Spleen (tissue), 7 donors: ENCODE results near the gene TMEM141.

Experiments used
- CTCF ChIP-seq, 11 experiments: fragments of 200-600 bp in 7 of 11; fragments of 450-650 bp in 4 of 11; sonication (generic) in 4 of 11; IDR thresholded peaks in 8 of 11; conservative IDR thresholded peaks in 3 of 11; 1 replicate in 7 of 11; 2 replicates in 4 of 11; pipeline versions ENCODE4 v1.4.0 to v1.8.0; 2016 to 2021; ENCODE audit warnings: antibody characterized with exemption in 11 of 11, inconsistent platforms in 4 of 11, mild to moderate bottlenecking in 1 of 11
- POLR2A ChIP-seq, 3 donors: fragments of 450-650 bp; IDR thresholded peaks; one replicate each; pipeline ENCODE4 v1.5.1; 2017; ENCODE audit warnings: antibody characterized with exemption in 3 of 3, mild to moderate bottlenecking in 1 of 3
- donor health status: DM: no; HTN: no; CAD: no; lungs with moderate emphysema.
- donor health status: DM: no; HTN: no; CAD: no.
- donor health status: DM: no; HTN: no; CAD: no.

DNA sequence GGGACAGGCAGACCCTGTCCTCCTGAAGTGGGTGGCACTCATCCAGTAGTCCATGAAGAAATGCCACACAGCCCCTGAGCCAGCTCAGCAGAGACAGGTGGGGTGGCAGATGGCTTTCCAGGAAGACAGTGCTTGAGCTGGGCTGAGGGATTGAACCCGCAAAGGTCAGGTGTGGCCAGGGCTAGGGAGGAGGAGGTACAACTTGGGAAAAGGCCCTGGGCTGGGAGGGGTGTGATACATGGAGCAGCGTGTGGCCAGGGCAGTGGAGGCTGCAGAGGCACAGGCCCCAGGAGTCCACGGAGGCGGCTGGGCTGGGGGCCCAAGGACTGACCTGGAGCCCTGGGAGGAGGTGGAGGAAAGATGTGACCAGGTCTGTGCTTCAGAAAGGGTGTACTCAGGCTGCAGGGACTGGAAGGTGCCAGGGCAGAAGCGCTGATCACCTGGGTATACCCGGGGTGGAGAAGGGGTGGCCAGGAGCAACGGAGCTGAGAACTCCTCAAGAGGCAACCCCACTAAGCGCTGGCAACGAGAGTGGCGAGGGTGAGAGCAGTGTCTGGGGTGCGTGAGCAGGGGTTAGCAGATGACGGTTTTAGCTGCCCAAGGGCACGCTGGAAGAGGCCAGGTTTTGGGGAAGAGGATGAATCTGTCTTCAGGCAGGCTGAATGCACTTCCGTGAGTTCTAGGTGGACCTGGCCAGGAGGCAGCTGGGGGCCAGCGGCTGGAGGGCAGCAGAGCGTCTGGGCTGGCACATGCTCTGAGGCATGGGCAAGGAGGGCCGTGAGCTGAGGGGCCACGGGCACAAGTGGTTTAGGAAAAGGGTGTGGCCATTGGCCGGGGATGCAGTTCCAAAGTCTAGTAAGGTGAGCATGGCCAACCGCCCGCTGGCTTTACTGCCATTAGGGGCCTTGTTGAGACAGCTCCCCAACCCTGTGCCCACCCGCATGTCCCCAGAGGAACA lies 12.7 kb downstream of the TMEM141 start:
- no peak for TF ChIP-seq CTCF (IDR thresholded peaks at IDR 0.05 in 8 of 11, conservative IDR thresholded peaks at IDR 0.05 in 3 of 11)
- no peak for TF ChIP-seq POLR2A (IDR thresholded peaks at IDR 0.05)
